Tongue (tissue), 2 donors: ENCODE data around the gene EXOSC1. TPM values are rescaled to one million over a fixed set of nuclear protein-coding genes. Genes with fewer than 3 reads are reported as not detected.
A peak's percentile ranks its signal among the peaks of the same experiment; 100 is the strongest.
"Not testable (repeated sequence)": the region's sequence is repeated elsewhere in the genome, so short reads cannot be mapped to it uniquely, and the experiment has no call there.

ENCODE experiments used
- DNase-seq: peaks from one replicate; pipeline ENCODE4 v3.0.0-alpha.2; 2015
- total RNA-seq: library from RNA; depleted of rRNA; stranded (reverse); fragments of >200 nt; gene quantifications from one replicate; pipeline ENCODE4 v1.2.3, GENCODE V29; 2014

EXOSC1 gene
- total RNA-seq, 1 donor from 2014 or later: 22.5 TPM

GRCh38 chr10:97456686-97457065, 10.9 kb upstream of the EXOSC1 start:
- no peak for DNase-seq

DNA sequence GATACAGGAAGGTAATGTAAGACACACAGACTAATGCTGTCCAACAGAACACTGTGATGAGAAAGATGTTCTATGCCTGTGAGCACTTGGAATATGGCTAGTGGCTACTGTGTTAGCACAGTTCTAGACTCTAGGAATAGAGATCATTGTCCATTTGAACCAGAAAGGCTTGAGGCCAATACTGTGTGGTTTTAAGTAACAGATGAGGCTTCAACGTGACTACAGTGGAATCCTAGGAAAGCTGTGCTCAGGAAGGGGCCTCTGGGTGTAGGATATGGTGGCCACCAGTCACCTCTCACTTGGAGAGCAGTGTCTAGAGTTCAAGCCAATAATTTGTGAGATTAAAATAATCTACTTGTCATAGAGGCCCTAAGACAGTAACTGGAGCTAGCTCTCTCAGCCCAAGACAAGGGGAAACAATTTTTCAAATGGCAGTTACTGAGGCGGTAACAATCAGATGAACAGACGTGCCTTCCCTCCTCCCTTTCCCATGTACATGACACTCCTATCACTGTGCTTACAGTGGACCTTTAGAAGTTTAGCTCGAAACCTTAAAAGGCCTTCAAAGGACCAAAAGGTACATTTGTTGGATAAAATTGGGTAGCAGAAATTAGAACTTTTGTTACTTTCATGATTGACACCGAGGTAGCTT, 10.4 kb upstream of the EXOSC1 start:
- DNase-seq: no peak

GRCh38 chr10:97454330-97455036, 8.7 kb upstream of the EXOSC1 start:
- peak; percentile 60 for DNase-seq

- no peak for DNase-seq
Measured at GRCh38 chr10:97452352-97452751, 6.5 kb upstream of the EXOSC1 start.

DNA sequence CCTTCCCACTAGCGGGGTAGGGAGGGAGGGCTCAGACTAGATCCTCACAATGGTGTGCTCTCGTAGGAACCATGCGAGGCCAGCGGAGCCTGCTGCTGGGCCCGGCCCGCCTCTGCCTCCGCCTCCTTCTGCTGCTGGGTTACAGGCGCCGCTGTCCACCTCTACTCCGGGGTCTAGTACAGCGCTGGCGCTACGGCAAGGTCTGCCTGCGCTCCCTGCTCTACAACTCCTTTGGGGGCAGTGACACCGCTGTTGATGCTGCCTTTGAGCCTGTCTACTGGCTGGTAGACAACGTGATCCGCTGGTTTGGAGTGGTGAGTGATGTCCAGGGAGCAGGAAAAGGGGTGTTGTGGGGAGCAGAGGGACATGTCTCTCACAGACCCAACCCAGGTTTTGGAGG, 5.8 kb upstream of the EXOSC1 start:
- no peak for DNase-seq

DNA sequence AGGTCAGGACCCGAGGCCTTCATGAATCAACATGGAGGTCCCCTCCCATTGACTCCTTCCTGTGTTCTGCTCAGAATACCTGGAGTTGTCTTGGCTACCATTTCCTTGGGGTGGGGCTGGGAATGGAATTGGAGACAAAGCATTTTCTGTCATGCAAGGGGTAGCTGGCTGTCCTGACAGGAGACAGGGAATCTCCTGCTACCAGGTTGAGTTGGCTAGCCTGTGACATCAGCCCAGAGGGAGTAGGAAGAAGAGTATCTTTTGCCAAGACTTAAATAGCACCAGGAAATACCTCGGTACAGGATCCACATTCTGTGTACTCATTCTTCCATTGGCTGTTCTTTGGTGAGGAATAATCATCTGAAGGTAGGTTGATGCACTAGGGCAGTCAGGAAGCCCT, 5.0 kb upstream of the EXOSC1 start:
- no peak for DNase-seq

- no peak for DNase-seq
Measured at GRCh38 chr10:97445357-97445721, 467 bp downstream of the EXOSC1 start.

DNA sequence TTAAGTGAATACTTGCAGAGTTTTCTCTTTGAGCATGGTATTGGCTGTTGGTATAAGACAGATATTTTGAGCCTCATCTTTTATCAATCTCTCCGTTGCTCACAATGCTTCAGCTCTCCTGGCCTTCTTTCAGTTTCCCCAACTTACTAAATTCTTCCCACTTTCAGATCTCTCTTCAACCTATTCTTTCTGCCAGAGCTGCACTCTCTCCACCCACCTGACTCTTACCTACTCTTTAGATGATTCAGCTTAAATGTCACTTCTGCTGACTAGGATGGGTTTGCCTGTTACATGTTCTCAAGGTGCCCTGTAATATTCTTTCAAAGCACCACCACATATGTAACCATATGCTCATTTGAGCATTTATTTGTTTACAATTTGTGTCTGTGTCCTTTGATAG, 1.6 kb downstream of the EXOSC1 start:
- no peak for DNase-seq

- no peak for DNase-seq
Measured at GRCh38 chr10:97442277-97442676, 3.5 kb downstream of the EXOSC1 start.

GRCh38 chr10:97435211-97435610, 10.6 kb downstream of the EXOSC1 start:
- no peak for DNase-seq

DNA sequence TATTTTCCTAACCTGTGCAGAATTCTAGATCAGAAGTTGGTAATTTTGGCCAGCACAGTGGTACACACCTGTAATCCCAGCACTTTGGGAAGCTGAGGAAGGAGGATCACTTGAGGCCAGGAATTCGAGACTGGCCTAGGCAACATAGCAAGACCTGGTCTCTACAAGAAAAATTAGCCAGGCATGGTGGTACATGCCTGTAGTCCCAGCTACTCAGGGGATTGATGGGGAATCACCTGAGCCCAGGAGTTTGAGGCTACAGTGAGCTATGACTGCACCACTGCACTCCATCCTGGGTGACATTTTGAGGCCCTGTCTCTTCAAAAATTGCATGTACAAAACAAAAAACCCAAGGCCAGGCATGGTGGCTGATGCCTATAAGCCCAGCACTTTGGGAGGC, 11.2 kb downstream of the EXOSC1 start:
- no peak for DNase-seq

- DNase-seq: no peak
Measured at GRCh38 chr10:97434055-97434454, 11.8 kb downstream of the EXOSC1 start.

DNA sequence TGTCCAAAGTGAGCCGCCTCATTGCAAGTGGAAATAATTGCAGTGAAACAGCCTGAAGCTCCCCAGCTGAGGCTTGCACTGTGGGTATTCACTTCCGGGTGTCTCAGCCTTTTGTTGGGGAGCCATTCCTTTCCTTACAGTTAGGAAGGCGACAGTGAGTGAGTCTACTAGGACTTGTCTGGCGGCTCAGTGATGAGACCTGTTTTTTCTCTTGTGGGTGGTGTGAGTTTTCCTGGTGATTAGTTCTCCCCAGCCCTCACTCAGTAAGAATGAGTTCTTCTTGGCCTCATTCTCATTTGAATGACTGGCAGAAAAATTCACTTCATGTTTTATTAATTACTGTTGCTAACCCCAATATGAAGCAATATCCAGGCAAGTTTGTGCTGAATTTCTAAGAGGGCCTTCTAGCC, 17.2 kb downstream of the EXOSC1 start:
- no peak for DNase-seq

DNA sequence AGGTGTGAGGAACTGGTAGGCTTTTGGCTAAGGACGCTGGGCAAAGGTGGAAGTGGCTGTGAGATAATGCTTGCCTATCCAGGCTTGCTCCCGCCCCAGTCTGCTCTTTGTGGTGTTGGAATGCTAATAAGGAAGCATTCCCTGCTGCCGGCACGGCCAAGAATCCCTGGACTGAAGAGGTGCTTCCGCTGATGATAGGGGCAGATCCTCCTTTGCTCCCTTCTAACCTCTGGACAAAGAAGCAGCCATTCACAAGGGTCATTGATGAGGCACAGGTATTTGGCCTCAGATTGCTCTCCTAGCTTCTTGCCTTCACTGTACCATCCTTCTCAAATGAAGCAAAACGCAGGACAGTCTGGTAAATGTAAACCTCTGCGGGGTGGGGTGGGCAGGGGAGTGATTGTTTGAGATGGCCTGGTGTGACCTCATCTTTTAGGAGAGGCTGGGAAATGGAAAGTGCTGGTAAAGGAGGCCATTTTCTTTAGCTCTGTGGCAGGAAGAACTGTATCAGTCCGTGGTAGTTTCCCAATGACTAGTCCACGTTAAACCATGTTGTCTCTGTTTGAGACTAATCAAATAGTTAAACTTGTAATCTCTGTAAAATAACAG, 18.1 kb downstream of the EXOSC1 start:
- no peak for DNase-seq

- no peak for DNase-seq
Measured at GRCh38 chr10:97426776-97427570, 18.8 kb downstream of the EXOSC1 start.

DNA sequence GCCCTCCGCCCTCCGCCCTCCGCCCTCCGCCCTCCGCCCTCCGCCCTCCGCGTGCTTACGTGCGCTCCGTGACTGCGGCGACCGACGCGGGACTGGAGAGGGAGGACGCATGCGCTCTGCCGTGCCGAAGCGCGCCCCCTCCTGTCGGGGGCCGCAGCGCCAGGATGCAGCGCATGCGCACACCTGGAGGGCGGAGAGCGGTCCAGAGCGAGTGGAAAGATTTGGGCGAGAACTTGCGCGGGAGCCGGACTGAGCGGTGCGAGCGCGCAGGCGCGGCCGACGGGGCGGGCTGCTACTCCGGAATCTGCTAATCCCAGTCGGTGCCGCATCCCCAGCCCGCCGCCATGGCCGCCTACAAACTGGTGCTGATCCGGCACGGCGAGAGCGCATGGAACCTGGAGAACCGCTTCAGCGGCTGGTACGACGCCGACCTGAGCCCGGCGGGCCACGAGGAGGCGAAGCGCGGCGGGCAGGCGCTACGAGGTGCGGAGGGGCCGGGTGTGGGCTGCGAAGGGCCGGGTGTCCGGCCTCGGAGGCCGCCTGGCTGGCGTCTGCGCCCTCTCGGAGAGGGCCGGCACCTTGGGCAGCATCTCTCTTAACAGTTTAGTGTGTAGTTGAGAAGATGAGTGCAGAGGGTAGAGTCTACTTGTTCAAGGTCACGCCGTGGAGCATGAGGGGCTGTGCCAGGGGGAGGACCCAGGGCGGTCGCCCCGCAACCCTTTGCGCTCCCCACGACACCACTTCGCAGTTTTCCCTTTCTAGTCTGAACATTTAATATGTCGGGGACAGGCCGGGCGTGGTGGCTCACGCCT, 19.6 kb downstream of the EXOSC1 start, which contains the start of gene PGAM1:
TSS of gene PGAM1 (plus strand) at position 228 of the 812 bp plus-strand sequence. CDS start at position 345, 117 bp downstream.
- peak; percentile 98 for DNase-seq

GRCh38 chr10:97423757-97424098, 22.1 kb downstream of the EXOSC1 start:
- not testable (repeated sequence) for DNase-seq

DNA sequence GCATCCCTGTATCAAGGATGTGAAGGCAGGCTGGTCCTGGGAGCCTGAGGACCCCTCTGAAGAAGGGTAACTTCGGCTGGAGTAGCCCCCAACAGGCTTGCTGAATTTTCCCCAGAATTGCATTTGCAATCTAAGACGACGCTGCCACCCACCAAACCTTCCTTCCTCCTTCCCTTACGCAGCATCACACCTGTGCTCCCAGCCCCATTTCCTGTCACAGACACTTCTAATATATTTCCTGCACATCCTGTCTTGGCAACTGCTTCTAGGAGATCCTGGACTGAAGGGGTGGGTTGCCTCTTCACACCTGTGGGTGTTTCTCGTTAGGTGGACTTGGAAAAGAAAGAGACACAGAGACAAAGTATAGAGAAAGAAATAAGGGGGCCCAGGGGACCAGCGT, 29.2 kb downstream of the EXOSC1 start:
- no peak for DNase-seq

DNA sequence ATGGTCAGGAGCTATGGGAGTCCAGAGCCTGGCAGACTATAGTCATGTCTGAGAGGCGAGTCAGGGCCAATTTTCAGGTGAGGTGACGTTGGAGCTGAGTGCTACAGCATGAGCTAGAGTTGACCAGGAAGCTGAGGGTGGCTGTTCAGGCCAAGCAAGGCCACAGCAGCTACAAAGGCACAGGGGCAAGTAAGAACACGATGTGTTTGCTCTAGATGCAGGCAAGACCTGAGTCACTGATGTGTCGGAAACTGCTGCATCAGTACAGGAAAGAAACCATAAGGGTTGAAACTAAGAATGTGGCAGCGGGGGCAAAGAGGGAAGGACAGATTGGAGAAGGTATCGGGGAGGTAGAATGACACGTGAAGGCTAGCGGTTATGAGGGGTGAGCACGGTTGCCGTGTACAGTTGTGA, 32.9 kb downstream of the EXOSC1 start:
- no peak for DNase-seq

DNA sequence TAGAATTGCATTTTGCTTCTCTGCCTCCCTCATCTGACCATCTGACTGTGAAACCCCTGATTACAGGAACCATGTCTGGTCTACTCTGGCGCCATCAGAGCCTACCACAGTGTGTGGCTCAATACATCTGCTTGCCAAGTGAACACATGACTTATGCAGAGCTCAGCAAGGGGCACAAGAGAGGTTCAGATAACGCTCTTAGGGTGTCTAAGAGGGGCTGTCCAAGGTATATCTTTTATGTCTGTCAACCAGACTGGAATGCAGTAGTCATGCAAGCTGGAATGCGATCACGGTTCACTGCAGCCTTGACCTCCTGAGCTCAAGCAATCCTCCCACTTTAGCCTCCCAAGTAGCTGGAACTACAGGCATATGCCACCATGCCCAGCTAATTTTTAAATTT, 34.4 kb downstream of the EXOSC1 start:
- no peak for DNase-seq

GRCh38 chr10:97408496-97408992, 37.3 kb downstream of the EXOSC1 start:
- DNase-seq: no peak

GRCh38 chr10:97407952-97408248, 37.9 kb downstream of the EXOSC1 start:
- no peak for DNase-seq
